SK-N-SH treated with all-trans-retinoic acid at 6 μM for 48 hours (cell line): ENCODE measurements around the gene ACER1.
"Not testable (repeated sequence)": the region's sequence is repeated elsewhere in the genome, so short reads cannot be mapped to it uniquely, and the experiment has no call there.

ENCODE experiments used
- ATAC-seq: fragments of 200-7000 bp; cut with Tn5 transposase; 3 replicates; pipeline ENCODE4 v1.9.1; 2020; ENCODE audit warnings: mild to moderate bottlenecking, moderate library complexity
- ARNTL ChIP-seq: fragments of 450-650 bp; formaldehyde crosslinking; IDR thresholded peaks from 2 replicates; pipeline ENCODE4 v1.5.0; 2020; ENCODE audit warnings: low read depth, mild to moderate bottlenecking, moderate library complexity, borderline replicate concordance
- BACH2 ChIP-seq: fragments of 250-450 bp; sonication (Bioruptor Pico); IDR thresholded peaks from 2 replicates; pipeline ENCODE4 v1.9.0; 2021; ENCODE audit warnings: mild to moderate bottlenecking, borderline replicate concordance
- CREB5 ChIP-seq: fragments of 250-450 bp; sonication (Bioruptor Pico); IDR thresholded peaks from 2 replicates; pipeline ENCODE4 v1.5.1; 2020; ENCODE audit warnings: low read depth, mild to moderate bottlenecking, moderate library complexity
- CSDC2 ChIP-seq: fragments of 250-450 bp; sonication (Bioruptor Pico); IDR thresholded peaks from 2 replicates; pipeline ENCODE4 v1.5.0; 2020; ENCODE audit warnings: mild to moderate bottlenecking, moderate library complexity
- CSRNP3 ChIP-seq: fragments of 250-450 bp; sonication (Bioruptor Pico); IDR thresholded peaks from 2 replicates; pipeline ENCODE4 v1.5.1; 2021; ENCODE audit warnings: mild to moderate bottlenecking, moderate library complexity
- ESRRG ChIP-seq: fragments of 250-450 bp; sonication (Bioruptor Pico); IDR thresholded peaks from 2 replicates; pipeline ENCODE4 v1.6.1; 2021; ENCODE audit warnings: mild to moderate bottlenecking
- GLIS3 ChIP-seq: fragments of 250-450 bp; sonication (Bioruptor Pico); IDR thresholded peaks from 2 replicates; pipeline ENCODE4 v1.5.0; 2020; ENCODE audit warnings: mild to moderate bottlenecking, moderate library complexity
- ISL1 ChIP-seq: fragments of 250-450 bp; sonication (Bioruptor Pico); IDR thresholded peaks from 2 replicates; pipeline ENCODE4 v2.1.2; 2022; ENCODE audit warnings: mild to moderate bottlenecking, moderate library complexity
- OSR1 ChIP-seq: fragments of 250-450 bp; sonication (Bioruptor Pico); IDR thresholded peaks from 2 replicates; pipeline ENCODE4 v1.8.0; 2022; ENCODE audit warnings: moderate library complexity, mild to moderate bottlenecking, inconsistent platforms
- PPARA ChIP-seq: fragments of 250-450 bp; sonication (Bioruptor Pico); IDR thresholded peaks from 2 replicates; pipeline ENCODE4 v1.5.0; 2020; ENCODE audit warnings: mild to moderate bottlenecking, borderline replicate concordance
- SNAI2 ChIP-seq: fragments of 250-450 bp; sonication (Bioruptor Pico); IDR thresholded peaks from 2 replicates; pipeline ENCODE4 v1.5.0; 2020; ENCODE audit warnings: mild to moderate bottlenecking, moderate library complexity
- TOX ChIP-seq: fragments of 250-450 bp; sonication (Bioruptor Pico); IDR thresholded peaks from 2 replicates; pipeline ENCODE4 v1.8.0; 2021; ENCODE audit warnings: mild to moderate bottlenecking, moderate library complexity, borderline replicate concordance
- TSHZ2 ChIP-seq: fragments of 250-450 bp; sonication (Bioruptor Pico); IDR thresholded peaks from 2 replicates; pipeline ENCODE4 v1.5.0; 2020; ENCODE audit warnings: mild to moderate bottlenecking, moderate library complexity
- ZFP3 ChIP-seq: fragments of 250-450 bp; sonication (Bioruptor Pico); IDR thresholded peaks from 2 replicates; pipeline ENCODE4 v1.5.0; 2020; ENCODE audit warnings: mild to moderate bottlenecking, moderate library complexity
- ZFP30 ChIP-seq: fragments of 450-650 bp; formaldehyde crosslinking; IDR thresholded peaks from 2 replicates; pipeline ENCODE4 v1.5.0; 2022; ENCODE audit warnings: mild to moderate bottlenecking, moderate library complexity
- ZNF565 ChIP-seq: fragments of 450-650 bp; formaldehyde crosslinking; conservative IDR thresholded peaks from 2 replicates; pipeline ENCODE4 v1.5.0; 2020; ENCODE audit warnings: low read depth, mild to moderate bottlenecking, moderate library complexity
- ZNF8 ChIP-seq: fragments of 450-650 bp; formaldehyde crosslinking; IDR thresholded peaks from 2 replicates; pipeline ENCODE4 v1.5.0; 2020; ENCODE audit warnings: mild to moderate bottlenecking, moderate library complexity
- TF ChIP-seq, protein P1 (sequence below): fragments of 250-450 bp; sonication (Bioruptor Pico); IDR thresholded peaks from 2 replicates; pipeline ENCODE4 v1.8.0; 2020; ENCODE audit warnings: mild to moderate bottlenecking, moderate library complexity, borderline replicate concordance
- TF ChIP-seq, protein P2 (sequence below): fragments of 250-450 bp; sonication (Bioruptor Pico); IDR thresholded peaks from 2 replicates; pipeline ENCODE4 v1.8.0; 2021; ENCODE audit warnings: low read depth, mild to moderate bottlenecking, moderate library complexity, borderline replicate concordance

Gene ACER1

GRCh38 chr19:6362351-6362801 lies 29.0 kb upstream of the ACER1 start:
- ATAC-seq: no peak; the same call in 2 of the 3 replicates

DNA sequence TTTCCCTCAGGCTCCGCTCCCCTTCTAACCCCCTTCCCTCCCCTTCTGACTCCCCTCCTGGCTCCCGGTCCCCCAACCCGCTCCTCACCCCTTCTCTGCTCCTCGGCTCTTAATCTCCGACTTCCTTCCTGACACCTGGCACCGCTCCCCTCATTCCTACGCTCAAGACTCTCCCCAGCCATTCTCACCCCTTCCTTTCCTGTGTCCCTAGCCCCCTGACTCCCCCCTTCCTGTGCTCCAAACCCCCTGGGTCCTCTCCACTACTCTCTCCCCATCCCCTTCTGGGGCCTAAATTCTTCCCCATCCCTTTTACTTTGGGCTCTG lies 28.6 kb upstream of the ACER1 start:
- peak; percentile 49 for ATAC-seq
- TF ChIP-seq TSHZ2 (CRISPR knock-in tag) (no peak), CSRNP3 (CRISPR knock-in tag) (no peak), ISL1 (no peak), CSDC2 (CRISPR knock-in tag) (no peak), ARNTL (CRISPR knock-in tag) (no peak), ZNF565 (CRISPR knock-in tag) (no peak), ZNF8 (CRISPR knock-in tag) (no peak), OSR1 (CRISPR knock-in tag) (no peak), ESRRG (CRISPR knock-in tag) (no peak), BACH2 (no peak)
- TF ChIP-seq, protein P1, sequence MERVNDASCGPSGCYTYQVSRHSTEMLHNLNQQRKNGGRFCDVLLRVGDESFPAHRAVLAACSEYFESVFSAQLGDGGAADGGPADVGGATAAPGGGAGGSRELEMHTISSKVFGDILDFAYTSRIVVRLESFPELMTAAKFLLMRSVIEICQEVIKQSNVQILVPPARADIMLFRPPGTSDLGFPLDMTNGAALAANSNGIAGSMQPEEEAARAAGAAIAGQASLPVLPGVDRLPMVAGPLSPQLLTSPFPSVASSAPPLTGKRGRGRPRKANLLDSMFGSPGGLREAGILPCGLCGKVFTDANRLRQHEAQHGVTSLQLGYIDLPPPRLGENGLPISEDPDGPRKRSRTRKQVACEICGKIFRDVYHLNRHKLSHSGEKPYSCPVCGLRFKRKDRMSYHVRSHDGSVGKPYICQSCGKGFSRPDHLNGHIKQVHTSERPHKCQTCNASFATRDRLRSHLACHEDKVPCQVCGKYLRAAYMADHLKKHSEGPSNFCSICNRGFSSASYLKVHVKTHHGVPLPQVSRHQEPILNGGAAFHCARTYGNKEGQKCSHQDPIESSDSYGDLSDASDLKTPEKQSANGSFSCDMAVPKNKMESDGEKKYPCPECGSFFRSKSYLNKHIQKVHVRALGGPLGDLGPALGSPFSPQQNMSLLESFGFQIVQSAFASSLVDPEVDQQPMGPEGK (CRISPR knock-in tag): no peak

More at GRCh38 chr19:6362351-6362801, 29.0 kb upstream of the ACER1 start:
- TF ChIP-seq ZFP3 (CRISPR knock-in tag) (no peak), ESRRG (CRISPR knock-in tag) (no peak), GLIS3 (CRISPR knock-in tag) (no peak), TOX (CRISPR knock-in tag) (no peak), SNAI2 (CRISPR knock-in tag) (no peak), CREB5 (CRISPR knock-in tag) (no peak), ZNF565 (CRISPR knock-in tag) (no peak), TSHZ2 (CRISPR knock-in tag) (no peak), OSR1 (CRISPR knock-in tag) (no peak), CSRNP3 (CRISPR knock-in tag) (no peak), PPARA (CRISPR knock-in tag) (no peak), BACH2 (no peak), ZFP30 (CRISPR knock-in tag) (no peak)
- TF ChIP-seq, protein P2, sequence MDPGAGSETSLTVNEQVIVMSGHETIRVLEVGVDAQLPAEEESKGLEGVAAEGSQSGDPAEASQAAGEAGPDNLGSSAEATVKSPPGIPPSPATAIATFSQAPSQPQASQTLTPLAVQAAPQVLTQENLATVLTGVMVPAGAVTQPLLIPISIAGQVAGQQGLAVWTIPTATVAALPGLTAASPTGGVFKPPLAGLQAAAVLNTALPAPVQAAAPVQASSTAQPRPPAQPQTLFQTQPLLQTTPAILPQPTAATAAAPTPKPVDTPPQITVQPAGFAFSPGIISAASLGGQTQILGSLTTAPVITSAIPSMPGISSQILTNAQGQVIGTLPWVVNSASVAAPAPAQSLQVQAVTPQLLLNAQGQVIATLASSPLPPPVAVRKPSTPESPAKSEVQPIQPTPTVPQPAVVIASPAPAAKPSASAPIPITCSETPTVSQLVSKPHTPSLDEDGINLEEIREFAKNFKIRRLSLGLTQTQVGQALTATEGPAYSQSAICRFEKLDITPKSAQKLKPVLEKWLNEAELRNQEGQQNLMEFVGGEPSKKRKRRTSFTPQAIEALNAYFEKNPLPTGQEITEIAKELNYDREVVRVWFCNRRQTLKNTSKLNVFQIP (CRISPR knock-in tag): no peak

DNA sequence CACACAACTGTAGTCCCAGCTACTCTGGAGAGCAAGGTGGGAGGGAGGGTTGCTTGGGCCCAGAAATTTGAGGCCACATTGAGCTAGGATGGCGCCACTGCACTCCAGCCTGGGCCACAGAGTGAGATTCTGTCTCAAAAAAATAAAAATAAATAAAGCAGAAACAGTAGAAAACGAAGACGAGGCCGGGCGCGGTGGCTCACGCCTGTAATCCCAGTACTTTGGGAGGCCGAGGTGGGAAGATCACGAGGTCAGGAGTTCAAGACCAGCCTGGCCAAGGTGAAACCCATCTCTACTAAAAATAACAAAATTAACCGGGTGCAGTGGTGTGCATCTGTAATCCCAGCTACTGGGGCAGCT lies 27.4 kb upstream of the ACER1 start:
- not testable (repeated sequence) for ATAC-seq

GRCh38 chr19:6360445-6360844 lies 27.0 kb upstream of the ACER1 start:
- not testable (repeated sequence) for ATAC-seq
